Prostate gland (tissue), 2 donors: ENCODE results near the gene ODC1.

Source experiments
- POLR2AphosphoS5 ChIP-seq: sonication (generic); formaldehyde crosslinking; IDR thresholded peaks from one replicate; pipeline ENCODE4 v1.6.1; 2017; ENCODE audit warnings: antibody characterized with exemption
- TF ChIP-seq, protein P1 (sequence below), 4 experiments: fragments of 200-600 bp in 2 of 4; fragments of 450-650 bp in 2 of 4; sonication (generic) in 2 of 4; IDR thresholded peaks; 1 replicate in 3 of 4; 2 replicates in 1 of 4; pipeline ENCODE4 v1.5.1; 2016 to 2019; ENCODE audit warnings: antibody characterized with exemption in 4 of 4, mild to moderate bottlenecking in 2 of 4, moderate library complexity in 2 of 4

DNA sequence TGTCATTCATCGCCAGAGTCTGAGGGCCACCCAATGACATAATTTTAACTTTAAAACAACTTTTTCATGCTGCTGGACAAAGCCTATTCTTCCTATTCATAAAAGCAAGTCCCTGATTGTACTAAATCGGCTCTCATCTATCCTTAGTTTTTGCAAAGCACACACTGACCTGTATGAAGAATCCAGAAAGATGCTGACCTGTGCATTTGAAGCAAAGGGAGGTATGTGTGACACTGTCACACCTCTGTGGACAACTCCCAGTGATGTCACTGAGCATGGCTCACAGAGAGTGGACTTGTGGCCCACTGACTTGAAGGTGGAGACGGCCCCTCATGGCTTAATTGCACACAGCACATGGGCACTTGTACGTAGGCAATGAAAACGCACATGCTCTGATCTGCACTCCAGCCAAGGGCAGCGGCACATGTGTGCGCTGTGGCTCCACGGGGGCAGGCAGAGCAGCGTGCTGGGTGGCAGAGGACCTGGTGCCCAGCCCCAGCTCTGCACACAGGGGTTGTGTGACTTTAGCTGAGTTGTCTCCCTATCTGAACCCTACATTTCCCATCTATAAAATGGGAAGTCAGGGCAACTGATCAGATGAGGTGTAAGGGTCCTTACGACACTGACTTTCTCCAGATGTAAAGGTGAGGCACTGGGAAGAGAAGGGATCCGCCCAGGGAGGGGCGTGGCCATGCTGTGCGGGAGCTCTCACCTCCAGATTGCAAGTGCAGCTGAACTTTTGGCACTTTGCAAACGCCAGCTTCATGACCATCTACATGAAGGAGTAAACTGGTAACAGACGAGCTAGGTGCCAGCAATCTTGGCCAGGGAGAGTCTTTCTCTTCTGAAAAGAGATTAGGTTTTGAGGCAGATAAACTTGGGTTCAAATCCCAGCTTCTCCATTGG lies 14.3 kb upstream of the ODC1 start:
- TF ChIP-seq, protein P1, sequence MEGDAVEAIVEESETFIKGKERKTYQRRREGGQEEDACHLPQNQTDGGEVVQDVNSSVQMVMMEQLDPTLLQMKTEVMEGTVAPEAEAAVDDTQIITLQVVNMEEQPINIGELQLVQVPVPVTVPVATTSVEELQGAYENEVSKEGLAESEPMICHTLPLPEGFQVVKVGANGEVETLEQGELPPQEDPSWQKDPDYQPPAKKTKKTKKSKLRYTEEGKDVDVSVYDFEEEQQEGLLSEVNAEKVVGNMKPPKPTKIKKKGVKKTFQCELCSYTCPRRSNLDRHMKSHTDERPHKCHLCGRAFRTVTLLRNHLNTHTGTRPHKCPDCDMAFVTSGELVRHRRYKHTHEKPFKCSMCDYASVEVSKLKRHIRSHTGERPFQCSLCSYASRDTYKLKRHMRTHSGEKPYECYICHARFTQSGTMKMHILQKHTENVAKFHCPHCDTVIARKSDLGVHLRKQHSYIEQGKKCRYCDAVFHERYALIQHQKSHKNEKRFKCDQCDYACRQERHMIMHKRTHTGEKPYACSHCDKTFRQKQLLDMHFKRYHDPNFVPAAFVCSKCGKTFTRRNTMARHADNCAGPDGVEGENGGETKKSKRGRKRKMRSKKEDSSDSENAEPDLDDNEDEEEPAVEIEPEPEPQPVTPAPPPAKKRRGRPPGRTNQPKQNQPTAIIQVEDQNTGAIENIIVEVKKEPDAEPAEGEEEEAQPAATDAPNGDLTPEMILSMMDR (IDR thresholded peaks at IDR 0.05) = no peak
- no peak for TF ChIP-seq POLR2AphosphoS5
